ENCODE measurements around the gene CDK10. TPM values are rescaled to one million over a fixed set of nuclear protein-coding genes. Genes with fewer than 3 reads are reported as not detected.

CDK10 gene
- total RNA-seq, 6 experiments from 2014 or later: 45.5 to 61.7 (median 48.6) TPM

DNA sequence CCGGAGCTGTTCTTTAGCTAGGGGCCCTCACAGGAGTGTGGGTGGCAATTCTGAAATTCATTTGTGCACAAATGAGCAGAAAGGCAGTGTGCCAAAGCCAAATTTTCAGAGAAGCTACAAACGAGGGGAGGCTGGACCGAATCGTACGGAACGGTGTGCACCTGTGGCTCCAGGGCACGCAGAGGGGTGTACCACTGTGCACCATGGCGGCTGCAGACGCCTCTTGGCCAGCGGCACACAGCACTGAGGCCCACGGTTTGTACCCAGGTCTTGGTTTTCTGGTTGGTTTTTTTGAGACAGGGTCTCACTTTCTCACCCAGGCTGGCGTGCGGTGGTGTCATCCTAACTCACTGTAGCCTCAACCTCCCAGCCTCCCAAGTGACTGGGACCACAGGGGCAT, 43.9 kb upstream of the CDK10 start:
- no peak for DNase-seq
- Mint-ChIP-seq H3K9me3 (no peaks in the 10 kb centered on the region), H3K27me3 (ENCODE audit: insufficient read depth) (no peaks in the 10 kb centered on the region; the same call in 1 of the 2 replicates), H3K36me3 (ENCODE audit: low read depth) (peaks cover 4% of the 10 kb centered on the region; the same call in 1 of the 2 replicates), H3K27ac (no peak overlapping the region), H3K4me3 (no peak overlapping the region), H3K4me1 (ENCODE audit: low read depth) (peaks cover 10% of the 10 kb centered on the region)
- TF ChIP-seq CTCF (IDR thresholded peaks at IDR 0.05): no peak

DNA sequence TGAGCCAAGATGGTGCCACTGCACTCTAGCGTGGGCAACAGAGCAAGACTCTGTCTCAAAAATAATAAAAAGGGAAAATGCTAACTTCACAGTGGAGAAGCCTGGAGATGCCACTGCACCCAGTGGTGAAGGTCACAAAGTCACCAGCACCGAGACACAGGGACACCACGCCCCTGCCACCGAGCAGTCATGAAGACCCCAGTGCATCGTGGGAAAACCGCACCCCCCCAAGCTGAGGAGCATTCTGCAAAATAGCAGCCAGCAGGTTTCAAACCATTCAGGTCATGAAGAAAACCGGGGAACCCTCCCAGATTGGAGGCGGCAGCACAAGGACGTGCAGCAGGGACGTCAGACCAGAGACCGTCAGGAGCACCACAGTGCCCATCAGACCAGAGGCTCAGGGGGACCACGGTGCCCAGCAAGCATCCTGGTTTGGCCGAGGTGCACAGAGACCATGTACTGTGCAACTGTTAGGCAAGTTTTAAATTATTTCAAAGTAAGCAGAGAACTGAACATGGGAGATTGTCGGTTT, 42.7 kb upstream of the CDK10 start:
- no peak for TF ChIP-seq CTCF (IDR thresholded peaks at IDR 0.05)
- Mint-ChIP-seq H3K4me3 (no peak overlapping the region), H3K9me3 (peaks cover 5% of the 10 kb centered on the region), H3K36me3 (ENCODE audit: low read depth) (peaks cover 10% of the 10 kb centered on the region), H3K4me1 (ENCODE audit: low read depth) (peaks cover 10% of the 10 kb centered on the region), H3K27ac (no peak overlapping the region), H3K27me3 (ENCODE audit: insufficient read depth) (no peaks in the 10 kb centered on the region; the same call in 1 of the 2 replicates)
- no peak for DNase-seq

DNA sequence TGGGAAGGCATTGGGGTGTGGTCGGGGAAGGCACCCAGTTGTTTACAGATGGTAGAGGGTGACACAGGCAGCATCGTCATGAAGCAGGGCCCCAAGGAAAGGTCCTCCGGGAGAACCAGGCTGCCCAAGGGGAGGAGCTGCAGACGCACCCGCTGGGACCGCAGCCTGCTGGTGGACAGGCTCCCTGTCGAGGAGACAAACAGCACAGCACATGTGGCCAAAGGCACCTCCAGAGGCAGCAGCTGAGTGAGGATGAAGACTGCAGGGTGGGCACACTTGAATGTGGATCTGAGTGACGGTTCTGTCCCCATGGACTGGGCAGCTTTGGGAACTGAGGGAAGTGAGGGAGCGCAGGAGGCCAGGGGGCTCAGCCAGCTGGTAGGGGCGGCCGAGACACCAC, 41.4 kb upstream of the CDK10 start:
- Mint-ChIP-seq H3K36me3 (ENCODE audit: low read depth) (peaks cover 16% of the 10 kb centered on the region), H3K9me3 (peaks cover 5% of the 10 kb centered on the region), H3K27me3 (ENCODE audit: insufficient read depth) (no peaks in the 10 kb centered on the region; the same call in 1 of the 2 replicates), H3K4me1 (ENCODE audit: low read depth) (peaks cover 10% of the 10 kb centered on the region), H3K27ac (no peak overlapping the region), H3K4me3 (no peak overlapping the region)
- TF ChIP-seq CTCF (IDR thresholded peaks at IDR 0.05): no peak
- no peak for DNase-seq

- DNase-seq: no peak
- H3K36me3 Mint-ChIP-seq (ENCODE audit: low read depth): peaks cover 23% of the 10 kb centered on the region
- TF ChIP-seq CTCF (IDR thresholded peaks at IDR 0.05): no peak
- peaks cover 5% of the 10 kb centered on the region for H3K9me3 Mint-ChIP-seq
- H3K4me3 Mint-ChIP-seq: no peak overlapping the region
- no peak overlapping the region for H3K27ac Mint-ChIP-seq
- no peaks in the 10 kb centered on the region; the same call in 1 of the 2 replicates for H3K27me3 Mint-ChIP-seq (ENCODE audit: insufficient read depth)
- 0 out of 2 replicates have a peak, but pooled peaks cover under 1% of the 10 kb centered on the region for H3K4me1 Mint-ChIP-seq (ENCODE audit: low read depth)
Measured at GRCh38 chr16:89646270-89646669, 40.2 kb upstream of the CDK10 start.

GRCh38 chr16:89646906-89647305, 39.6 kb upstream of the CDK10 start:
- DNase-seq: no peak
- H3K4me3 Mint-ChIP-seq: no peak overlapping the region

More at GRCh38 chr16:89646906-89647305, 39.6 kb upstream of the CDK10 start:
- Mint-ChIP-seq H3K27ac (no peak overlapping the region), H3K36me3 (ENCODE audit: low read depth) (peaks cover 23% of the 10 kb centered on the region), H3K27me3 (ENCODE audit: insufficient read depth) (no peaks in the 10 kb centered on the region; the same call in 1 of the 2 replicates), H3K9me3 (peaks cover 5% of the 10 kb centered on the region), H3K4me1 (ENCODE audit: low read depth) (no peaks in the 10 kb centered on the region)
- TF ChIP-seq CTCF (IDR thresholded peaks at IDR 0.05): no peak
